HS-5 (cell line): ENCODE data around the gene NPL.
A peak's percentile ranks its signal among the peaks of the same experiment; 100 is the strongest.

Experiments used
- DNase-seq: peaks from one replicate; pipeline ENCODE4 v3.0.0-alpha.2; 2012; ENCODE audit warnings: low read depth

NPL gene, protein sequence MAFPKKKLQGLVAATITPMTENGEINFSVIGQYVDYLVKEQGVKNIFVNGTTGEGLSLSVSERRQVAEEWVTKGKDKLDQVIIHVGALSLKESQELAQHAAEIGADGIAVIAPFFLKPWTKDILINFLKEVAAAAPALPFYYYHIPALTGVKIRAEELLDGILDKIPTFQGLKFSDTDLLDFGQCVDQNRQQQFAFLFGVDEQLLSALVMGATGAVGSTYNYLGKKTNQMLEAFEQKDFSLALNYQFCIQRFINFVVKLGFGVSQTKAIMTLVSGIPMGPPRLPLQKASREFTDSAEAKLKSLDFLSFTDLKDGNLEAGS

DNA sequence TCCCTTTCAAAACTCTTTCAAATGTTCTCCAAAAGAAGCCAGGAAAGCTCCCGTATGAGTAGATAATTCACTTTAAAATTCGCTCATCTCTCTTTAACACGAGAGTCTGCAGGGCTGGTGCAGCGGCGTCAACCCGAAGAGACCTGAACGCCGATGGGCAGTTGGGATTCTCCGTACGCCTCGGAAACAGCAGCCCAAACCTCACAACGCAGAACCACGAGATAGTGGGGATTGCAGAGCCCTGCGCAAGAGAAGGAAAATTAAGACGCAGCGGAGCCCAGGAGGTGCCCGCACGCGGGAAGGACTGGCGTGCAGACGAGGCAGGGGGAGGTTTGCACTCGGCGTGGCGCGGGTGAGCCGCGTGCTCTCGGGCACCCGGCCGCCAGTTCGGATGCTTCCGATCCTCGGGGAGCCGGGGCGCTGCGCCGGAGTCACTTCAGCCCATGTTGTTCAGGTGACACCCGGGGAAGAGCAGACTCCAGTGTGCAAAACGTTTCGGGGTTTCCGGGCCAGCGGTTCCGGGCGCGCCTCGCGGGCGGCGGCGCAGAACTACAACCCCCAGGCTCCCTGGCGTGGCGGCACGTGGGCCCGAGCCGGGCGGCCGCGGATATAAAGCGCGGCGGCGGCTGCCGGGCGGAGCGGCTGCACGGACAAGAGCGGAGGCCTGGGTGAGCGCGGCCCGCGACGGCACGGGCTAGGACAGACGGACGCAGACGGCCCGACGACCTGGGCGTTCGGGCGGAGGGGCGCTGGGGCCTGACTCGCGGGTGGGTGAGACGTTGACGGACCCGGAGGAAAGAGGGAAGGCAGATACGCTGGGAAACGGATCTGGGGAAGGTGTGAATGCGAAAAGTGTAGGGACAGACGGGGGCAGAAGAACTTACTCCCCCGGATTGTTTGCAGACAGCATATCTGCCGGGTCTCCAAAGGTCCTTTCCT, at the start of gene NPL:
Gene NPL (plus strand): TSS at position 636 of the 939 bp plus-strand sequence. CDS start 4,599 bp downstream, outside the sequence.
- DNase-seq = peak; percentile 19

DNA sequence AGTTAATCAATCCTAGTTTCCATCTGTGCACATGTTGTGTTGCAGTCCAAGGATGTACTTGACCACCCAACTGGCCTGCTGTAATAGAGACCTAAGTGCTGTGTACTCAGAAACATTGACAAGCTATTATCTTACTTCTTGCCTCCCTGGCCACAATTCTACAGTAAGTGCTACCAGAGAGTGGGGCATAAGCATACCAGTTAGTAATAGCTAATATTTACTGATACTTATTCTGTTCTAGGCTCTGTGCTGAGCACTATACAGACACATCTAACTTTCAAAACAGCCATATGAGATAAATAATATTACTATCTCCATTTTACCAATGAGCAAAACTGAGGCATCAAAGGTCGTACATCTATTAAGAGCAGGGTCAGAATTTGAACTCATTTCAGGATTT, 49.5 kb upstream of the NPL start:
- no peak for DNase-seq

DNA sequence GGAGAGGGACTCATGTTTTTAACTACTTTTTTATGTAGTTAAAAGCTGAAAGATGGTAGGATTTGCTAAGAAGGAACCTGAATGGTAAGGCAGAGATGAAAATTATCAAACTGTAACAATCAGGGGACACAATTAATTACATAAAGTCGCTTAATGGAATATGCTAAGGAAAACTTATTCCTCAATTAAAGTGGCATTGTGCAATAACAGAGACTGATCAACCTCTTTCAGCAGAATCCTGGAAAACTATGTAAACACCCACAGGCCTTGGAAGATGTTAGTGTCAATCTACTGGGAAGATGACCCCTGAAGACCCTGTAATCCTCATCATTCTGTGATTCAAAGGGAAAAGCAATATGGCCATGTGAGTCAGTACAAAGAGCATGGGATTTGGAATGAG, 46.8 kb upstream of the NPL start:
- no peak for DNase-seq

DNA sequence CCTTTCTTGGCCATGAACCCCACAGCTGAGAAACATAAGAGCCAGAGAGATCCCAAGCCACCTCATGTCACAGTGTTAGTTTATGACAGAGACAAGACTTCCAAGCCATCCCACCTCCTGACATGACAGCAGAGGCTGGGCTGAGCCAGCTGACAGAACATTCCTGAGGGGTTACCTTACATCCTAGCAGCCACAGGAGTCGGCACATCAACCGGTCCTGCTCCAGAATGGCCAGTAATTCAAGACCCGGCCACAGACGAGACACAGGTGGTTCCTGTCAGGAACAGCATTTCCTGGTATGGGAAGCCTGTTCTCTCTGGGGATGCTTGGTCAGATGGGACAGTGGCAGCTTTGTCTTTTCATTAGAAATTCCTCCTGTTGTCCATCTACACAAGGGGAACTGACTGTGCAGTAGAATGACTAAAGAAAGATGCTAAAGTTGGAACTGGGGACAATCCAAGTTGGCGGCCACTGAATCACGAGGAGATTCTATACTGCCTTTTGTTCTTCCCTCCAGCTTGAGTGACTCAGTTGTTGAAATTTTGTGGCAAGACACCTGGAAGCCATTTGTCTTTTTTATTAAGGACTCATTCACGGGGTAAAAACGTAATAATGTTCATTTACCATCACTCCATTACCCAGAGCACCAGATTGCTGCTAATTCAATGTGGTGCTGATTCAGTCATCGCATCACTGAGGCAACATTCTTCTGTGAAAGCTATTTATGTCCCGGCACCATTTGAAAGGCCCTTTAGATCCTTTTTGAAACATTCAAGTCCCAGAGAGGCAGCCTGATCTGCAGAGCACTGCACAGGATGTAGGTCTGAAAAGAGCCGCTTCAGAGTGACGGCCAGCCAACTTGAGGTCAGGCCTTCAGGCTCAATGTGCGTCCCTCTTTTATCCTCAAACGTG, 37.2 kb upstream of the NPL start:
- no peak for DNase-seq

DNA sequence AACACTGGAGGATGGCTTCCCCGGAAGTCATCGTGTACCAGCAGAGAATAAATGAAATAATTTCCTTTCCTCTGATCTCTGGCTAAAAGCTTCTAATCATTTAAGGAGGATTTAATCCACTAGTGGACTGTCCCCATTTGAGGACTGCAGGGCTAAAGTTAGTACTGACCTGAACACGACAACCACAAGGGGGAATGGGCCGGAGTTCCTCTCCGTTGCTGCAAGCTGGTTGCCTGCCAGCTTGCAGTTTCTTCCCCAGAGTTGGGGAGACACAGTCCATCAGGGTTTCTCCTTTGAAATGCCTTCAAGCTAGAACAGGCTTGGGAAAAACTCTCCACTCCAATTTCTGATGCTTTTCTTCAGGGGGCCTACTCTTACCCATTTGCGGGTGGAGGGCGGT, 35.5 kb upstream of the NPL start:
- DNase-seq = no peak

DNA sequence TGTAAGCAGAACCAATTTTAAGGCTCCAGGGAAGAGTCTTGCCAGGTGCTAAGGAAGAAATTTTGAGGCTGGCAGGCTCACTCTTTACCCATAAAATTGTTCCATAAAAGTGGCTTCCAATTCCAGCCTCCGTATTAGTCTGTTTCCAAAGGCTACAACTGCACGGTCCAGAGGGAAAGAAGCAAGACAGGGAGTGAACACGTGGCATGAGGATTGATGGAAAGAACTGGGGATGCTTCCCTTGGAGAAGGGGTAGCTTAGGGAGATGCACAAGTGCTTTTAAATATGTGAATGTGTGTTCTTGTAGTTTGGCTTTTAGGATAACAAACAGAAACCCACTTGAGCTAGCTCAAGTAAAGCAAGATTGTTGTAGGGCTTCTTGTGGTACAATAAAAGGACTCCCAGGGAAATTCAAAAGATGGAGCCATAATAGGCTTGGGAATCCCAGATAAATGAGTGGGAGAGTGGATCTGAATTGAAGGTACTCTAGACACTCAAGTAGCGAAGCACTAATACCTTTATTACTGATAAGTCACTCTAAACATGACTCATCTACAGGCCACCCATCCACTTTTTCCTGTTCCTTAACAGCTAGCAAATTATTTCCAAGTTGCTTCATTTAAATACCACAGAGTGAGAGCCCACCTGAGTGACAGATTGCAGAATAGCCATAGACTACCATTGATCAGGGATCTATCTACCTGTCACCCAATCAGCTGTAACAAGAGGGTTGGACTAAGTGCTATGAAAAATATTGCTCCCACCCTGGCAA, 34.8 kb upstream of the NPL start:
- no peak for DNase-seq

DNA sequence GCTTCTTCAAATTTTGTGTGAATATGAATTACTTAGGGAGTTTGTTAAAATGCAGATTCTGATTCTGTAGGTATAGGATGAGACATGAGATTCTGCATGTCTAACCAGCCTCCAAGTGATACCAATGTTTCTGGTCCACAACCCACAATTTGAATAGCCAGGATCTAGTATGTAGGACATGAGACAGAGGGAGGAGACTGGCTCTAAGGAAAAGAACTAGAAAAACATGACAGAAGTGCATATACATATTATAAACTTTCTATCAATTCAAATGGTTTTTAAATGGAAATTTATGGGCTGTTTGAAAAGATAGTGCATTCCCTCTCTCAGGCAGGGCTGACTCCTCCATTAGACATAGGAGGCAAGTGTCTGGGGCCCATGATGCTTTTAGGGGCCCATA, 33.9 kb upstream of the NPL start:
- DNase-seq = no peak

DNA sequence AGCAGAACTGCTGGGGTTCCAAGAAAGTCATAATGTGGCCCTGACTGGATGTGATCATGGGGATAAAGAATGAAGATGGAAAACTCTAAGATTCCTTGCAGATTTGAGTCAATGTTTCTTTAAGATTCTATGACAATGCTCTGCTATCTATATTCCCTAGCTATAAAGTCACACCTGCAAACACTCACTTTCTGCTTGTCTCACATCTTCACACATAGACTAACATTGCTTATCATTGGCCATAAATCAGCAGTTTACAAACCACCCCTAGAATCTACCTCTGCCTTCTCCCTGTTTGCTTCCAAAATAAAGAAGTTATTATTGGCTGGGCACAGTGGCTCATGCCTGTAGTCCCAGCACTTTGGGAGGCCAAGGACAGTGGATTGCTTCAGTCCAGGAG, 33.1 kb upstream of the NPL start:
- no peak for DNase-seq

DNA sequence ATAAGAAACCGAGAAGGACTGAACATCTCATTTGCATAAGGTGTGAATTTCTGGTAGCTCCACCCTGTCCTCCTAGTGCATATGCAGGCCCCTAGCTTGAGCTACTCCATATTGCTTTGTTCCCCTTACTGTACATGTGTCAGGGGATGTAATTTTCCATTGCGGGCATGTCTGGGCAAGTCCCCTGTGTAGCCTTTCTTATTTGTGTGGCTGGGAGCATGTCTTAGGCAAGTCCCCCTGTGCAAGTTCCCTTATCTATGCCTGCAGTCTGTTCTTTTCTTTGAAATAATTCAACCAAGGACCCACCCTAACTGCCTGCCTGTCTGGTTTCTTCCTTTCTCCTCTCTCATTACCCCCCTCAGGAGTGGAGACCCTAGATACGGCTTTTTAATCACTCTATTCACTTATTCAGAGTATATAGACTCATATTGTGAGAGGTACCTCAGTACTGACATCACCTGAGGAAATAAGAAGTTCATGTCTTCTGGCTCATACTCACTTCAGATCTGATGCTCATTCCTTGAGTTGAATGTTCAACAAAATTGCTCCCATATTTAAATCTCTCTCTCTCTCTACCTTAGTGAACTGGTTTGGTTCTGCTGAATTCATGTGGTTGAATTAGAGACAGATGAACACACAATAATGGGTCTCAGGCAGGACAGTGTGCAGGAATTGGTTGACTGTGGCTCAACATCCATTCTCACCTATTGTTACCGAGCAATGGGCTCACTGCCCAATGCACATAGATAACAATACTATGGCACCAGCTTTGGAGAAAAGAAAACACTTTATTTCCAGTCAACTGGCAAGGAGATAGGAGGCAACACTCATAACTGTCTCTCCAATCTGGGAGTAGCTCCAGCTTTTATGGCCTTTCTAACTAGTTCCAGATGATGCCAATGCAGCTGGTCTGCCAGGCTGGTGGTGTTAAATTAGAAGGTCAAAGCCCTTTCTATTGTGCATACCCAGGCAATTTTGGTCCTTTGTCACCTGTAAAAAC, 27.9 kb upstream of the NPL start:
- DNase-seq = no peak

DNA sequence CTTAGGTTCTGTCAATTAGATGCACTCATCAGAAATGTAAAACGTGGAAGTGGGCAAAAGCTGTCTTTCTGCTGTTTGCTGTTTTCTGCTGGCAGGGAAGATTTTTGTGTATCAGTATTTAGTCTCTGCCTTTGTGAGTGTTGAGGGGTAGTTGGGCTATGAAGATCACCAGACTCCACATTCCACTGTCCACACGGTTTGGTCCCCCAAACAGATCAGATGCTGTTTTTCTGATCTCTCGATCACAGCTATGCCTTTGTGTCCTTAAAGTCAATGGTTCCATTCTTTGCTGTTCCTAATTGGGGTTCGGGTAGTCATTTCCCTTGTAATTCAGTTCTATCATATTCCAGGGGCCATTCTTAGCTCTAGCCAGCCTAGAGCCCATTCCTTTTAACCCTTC, 27.0 kb upstream of the NPL start:
- DNase-seq = no peak

DNA sequence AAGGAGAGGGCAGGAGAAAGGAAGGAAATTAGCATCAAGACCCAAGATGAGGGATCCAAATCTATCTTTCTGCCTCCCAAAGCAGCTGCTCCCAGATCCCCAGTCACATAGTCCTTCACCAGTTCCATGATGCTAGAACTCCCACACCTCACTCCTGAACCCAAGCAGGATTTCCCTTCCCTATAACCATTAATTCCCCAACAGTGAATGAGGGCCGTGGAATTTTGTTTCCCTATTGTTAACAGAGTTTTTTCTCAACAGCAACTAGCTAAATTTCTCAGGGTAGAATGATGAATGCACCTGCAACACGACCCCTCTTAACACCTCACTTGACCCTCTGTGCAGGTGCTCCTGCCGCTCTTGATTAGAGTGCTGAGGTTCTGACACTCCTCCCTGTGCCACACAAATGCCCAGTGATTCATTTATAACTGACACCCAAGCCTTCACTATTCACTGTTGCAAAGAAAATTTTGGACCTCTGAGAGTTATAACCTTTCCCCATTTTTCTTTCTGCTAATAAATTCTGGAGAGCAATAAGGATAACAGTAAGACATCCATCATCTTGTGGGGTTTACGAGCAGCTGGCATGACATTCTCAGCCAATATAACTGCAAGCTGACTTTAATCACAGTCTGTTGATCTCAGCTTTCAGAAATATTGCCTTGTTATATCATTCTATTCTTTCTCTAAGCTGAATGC, 25.4 kb upstream of the NPL start:
- DNase-seq = no peak

DNA sequence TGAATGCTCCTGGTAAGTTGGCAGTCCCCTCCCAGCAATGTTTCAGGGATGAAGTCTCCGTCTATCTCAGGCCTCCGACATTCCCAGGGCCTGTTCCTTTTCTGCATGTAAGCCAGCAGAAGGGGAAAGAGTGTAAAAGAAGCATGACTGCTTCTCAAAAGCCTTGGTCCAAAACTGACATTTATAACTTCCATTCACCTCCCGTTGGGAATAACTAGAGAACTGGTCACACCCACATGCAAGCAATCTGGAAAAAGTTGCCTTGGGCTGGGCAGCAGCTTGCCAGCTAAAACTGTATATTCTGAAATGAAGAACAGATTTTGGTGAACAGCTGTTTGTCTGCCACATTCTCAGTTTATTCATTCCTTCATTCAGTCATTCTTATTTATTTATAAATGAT, 24.2 kb upstream of the NPL start:
- no peak for DNase-seq

DNA sequence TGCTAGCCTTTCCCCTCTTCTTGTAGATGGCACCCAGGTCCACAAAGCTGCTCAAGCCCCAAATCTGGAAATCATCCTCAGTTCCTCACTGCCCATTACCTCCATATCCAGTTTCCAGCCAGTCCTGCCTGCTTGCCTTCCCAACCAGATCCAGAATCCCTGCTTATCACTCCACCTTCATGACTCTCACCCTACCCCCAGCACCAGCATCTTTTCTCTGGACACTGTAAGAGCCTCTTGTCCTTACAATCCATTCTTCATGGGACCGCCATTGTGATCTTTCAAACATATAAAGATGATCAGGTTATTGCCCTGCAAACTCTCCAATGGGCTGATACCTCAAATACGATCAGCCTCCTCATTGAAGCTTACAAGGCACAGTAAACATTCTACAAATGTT, 23.5 kb upstream of the NPL start:
- no peak for DNase-seq

DNA sequence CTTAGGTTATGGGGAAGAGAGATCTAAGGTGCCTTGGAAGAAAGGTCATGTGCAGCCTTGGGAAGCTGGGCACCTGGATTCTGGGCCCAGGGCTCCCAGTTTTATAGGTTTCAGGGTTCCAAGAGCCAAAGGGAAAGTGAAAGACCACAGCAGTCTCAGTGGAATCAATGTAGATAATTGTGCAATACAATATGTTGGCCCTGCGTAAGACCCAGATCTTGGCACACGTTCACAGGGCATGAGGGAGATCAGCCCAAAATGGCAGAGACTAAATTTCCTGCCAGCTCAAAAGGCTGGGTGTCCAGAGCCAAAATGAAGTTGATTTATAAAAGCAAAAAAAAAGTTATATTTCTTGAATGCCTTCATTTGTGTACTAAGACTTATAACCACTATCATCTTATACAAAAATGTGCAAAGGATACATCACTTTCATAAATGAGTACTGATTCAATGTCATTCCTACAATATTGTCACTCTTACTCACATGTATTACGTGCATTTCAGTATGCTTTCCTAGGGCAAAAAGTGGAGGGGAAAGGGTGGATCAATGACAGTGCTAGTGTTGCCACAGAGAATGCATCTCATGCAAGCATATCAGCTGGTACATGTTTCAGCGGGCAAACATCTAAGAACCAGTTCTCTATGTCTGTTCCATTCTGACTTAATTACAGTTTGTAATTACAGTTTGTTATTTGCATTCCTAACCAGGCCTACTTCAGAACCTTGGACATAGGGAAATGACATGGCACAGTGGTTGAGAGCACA, 22.5 kb upstream of the NPL start:
- no peak for DNase-seq

DNA sequence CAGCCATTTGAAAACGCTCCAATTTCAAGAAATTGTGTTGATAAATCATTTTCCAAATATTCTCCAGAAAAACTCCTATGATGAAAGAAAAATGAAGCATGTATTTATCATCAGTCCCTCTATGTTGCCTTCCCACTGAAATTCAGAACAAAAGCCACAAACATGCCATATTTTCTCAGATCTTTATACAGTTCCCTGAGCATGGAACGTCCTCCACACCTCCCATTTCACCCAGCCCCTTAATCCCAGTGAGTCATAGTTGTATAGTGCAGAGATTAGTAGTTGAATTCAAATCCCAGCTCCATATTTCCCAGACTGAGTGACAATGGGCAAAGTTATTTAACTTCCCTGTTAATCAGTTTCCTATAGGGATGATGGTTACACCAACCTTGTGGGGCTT, 20.6 kb upstream of the NPL start:
- peak; percentile 14 for DNase-seq

DNA sequence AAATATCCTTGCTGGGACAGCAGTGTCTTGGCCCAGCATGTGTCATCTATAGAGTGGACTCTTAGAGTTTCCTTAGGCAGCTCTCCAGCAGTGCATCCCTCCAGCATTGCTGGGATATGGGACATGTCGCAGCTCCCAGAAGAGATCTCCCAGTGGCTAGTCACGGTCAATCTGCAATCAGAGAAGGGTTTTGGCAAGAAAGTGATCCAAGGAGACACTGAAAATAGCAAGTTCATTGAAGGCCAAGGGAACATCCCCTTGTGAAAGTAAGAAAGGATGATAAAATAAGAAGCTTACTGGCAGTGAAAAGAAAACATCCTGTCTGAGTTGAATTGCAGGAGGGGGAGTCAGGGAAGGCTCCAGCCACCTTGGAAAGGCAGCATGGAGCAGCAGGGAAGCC, 19.3 kb upstream of the NPL start:
- DNase-seq = no peak

DNA sequence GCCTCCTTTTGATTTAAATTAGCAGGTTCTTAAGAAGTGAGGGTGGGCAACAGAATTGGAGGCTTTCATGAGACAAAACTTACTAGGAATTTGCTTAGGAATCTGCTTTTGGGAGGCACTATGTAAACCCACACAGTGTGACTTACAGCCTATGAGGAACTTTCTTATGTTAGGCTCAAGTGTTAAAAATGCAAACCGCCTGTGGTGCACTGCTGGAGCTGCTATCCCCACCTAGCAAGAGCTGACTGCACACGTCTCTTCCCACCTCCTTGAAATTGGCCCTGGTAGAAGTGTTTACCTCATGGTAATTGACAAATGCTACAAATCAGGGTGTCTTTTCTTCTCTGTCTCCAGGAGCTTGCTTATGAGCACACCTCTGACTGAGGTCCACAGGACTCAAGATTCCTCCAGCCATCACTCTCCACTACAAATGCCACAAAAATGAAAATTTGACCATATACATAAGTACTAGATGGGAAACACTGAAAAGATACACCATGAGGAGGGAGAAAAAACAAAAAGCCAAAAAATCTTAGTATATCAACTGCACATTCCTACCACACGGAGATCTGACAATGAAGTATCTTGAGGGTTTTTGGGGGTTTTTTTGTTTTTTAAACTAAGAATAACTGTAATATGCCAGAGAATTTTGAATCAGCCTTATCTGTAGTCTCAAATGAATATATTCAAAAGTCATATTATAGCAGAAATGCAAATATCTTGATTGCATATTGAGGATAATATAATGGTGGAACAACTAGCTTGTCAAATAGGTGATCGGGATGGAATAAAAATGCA, 18.2 kb upstream of the NPL start:
- DNase-seq = no peak

DNA sequence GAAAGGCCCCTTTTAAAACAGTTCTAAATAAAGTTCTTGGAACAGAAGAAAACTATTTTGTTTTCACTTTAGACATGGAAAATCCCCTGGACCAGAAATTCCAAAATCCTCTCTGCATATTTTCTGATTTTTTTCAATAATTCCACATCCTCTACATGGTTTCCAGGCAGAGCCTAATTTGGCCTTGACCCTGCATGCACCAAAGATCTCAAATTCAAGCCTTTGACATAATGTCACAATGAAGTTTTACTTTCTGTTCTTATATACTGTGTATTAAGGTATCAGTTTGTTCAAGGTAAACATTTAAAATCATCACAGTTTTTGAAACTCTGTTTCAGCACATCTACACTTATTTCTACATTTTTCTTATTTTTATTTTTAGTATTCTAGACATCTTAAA, 12.2 kb upstream of the NPL start:
- no peak for DNase-seq
